HG02973 (cell line): ENCODE measurements around the gene MRE11.

Source experiments
- ATAC-seq: cut with Tn5 transposase; IDR thresholded peaks from one replicate; pipeline ENCODE4 v1.9.1; 2021; ENCODE audit warnings: moderate library complexity; ENCODE audit not compliant: unreplicated experiment

Gene MRE11

GRCh38 chr11:94493281-94494125 is at the start of gene MRE11, which contains the start of gene ANKRD49:
Gene MRE11, minus strand, starts transcription at chr11:94493844. Its CDS starts 1,043 bp downstream, at chr11:94492801.
Gene ANKRD49, plus strand, starts transcription at chr11:94493984. Its CDS starts 2,710 bp downstream, at chr11:94496694.
- ATAC-seq: peak; percentile 99

GRCh38 chr11:94539420-94539819 is 45.8 kb upstream of the MRE11 start:
- no peak for ATAC-seq

GRCh38 chr11:94537031-94537600 is 43.5 kb upstream of the MRE11 start:
- no peak for ATAC-seq

GRCh38 chr11:94536386-94536785 is 42.7 kb upstream of the MRE11 start:
- no peak for ATAC-seq

- no peak for ATAC-seq
These were observed 40.3 kb upstream of the MRE11 start for GRCh38 chr11:94533696-94534630.

GRCh38 chr11:94533206-94533605 is 39.6 kb upstream of the MRE11 start:
- no peak for ATAC-seq

GRCh38 chr11:94532211-94532610 is 38.6 kb upstream of the MRE11 start:
- ATAC-seq: no peak

- no peak for ATAC-seq
These were observed 34.9 kb upstream of the MRE11 start for GRCh38 chr11:94528551-94528950.

GRCh38 chr11:94526645-94527438 is 33.2 kb upstream of the MRE11 start:
- no peak for ATAC-seq

- ATAC-seq: no peak
These were observed 32.1 kb upstream of the MRE11 start for GRCh38 chr11:94525546-94526324.

- no peak for ATAC-seq
These were observed 30.7 kb upstream of the MRE11 start for GRCh38 chr11:94524341-94524740.

- peak; percentile 66 for ATAC-seq
These were observed 28.0 kb upstream of the MRE11 start for GRCh38 chr11:94521684-94522083.

- ATAC-seq: no peak
These were observed 25.9 kb upstream of the MRE11 start for GRCh38 chr11:94519478-94520084.

GRCh38 chr11:94518300-94518699 is 24.7 kb upstream of the MRE11 start:
- ATAC-seq: no peak

GRCh38 chr11:94516725-94517124 is 23.1 kb upstream of the MRE11 start:
- ATAC-seq: no peak

- no peak for ATAC-seq
These were observed 21.8 kb upstream of the MRE11 start for GRCh38 chr11:94515398-94515797.

GRCh38 chr11:94513091-94513490 is 19.4 kb upstream of the MRE11 start:
- ATAC-seq: no peak

GRCh38 chr11:94511932-94512781 is 18.5 kb upstream of the MRE11 start, which contains the start of gene C11orf97:
Gene C11orf97, plus strand, starts transcription at chr11:94512461. Its CDS starts 68 bp downstream, at chr11:94512529.
- ATAC-seq: peak; percentile 68
